M059J (cell line): ENCODE measurements around the gene OR10AD1. TPM values are rescaled to one million over a fixed set of nuclear protein-coding genes. Genes with fewer than 3 reads are reported as not detected.
"Not testable (repeated sequence)": the region's sequence is repeated elsewhere in the genome, so short reads cannot be mapped to it uniquely, and the experiment has no call there.

ENCODE experiments used
- DNase-seq: peaks from one replicate; pipeline ENCODE4 v3.0.0-alpha.2; 2012; ENCODE audit warnings: low read depth
- total RNA-seq: library from RNA; depleted of rRNA; stranded (reverse); fragments of >200 nt; shearing (Covaris generic); gene quantifications from 2 replicates; pipeline ENCODE4 v1.2.3, GENCODE V29; 2014; rRNA removed

The OR10AD1 gene
- total RNA-seq, 1 experiment from 2014 or later, result not detected

GRCh38 chr12:48160807-48161206 lies 42.3 kb downstream of the OR10AD1 start:
- DNase-seq, result no peak

GRCh38 chr12:48160046-48160445 lies 43.0 kb downstream of the OR10AD1 start:
- DNase-seq, result no peak

- no peak for DNase-seq
These were observed 45.2 kb downstream of the OR10AD1 start for GRCh38 chr12:48157889-48158370.

GRCh38 chr12:48157018-48157888 lies 45.8 kb downstream of the OR10AD1 start, which contains the start of gene ASB8:
TSS of gene ASB8 (minus strand) at chr12:48157515. CDS start at chr12:48153496, 4,019 bp downstream.
- DNase-seq, result peak; percentile 97

GRCh38 chr12:48156652-48157017 lies 46.5 kb downstream of the OR10AD1 start:
- no peak for DNase-seq

- DNase-seq, result not testable (repeated sequence)
These were observed 47.3 kb downstream of the OR10AD1 start for GRCh38 chr12:48155786-48156185.

Other genes with a start within 250 kb of the OR10AD1 start
- 282 and 530 TPM in 2 replicates for gene TMEM106C, start 239.7 kb downstream of the OR10AD1 start, total RNA-seq
- gene COL2A1, start 198.8 kb downstream of the OR10AD1 start, total RNA-seq, result 0.25 TPM in 1 of 2 replicates, not detected in the other
- gene SENP1, start 97.2 kb downstream of the OR10AD1 start, total RNA-seq, result 25.9 and 37.4 TPM in 2 replicates
- 23.0 and 38.8 TPM in 2 replicates for gene PFKM, start 83.9 kb downstream of the OR10AD1 start, total RNA-seq
- 23.9 and 43.6 TPM in 2 replicates for gene ASB8, start 45.8 kb downstream of the OR10AD1 start, total RNA-seq
- 0.12 TPM in 1 of 2 replicates, not detected in the other for gene CCDC184, start 19.6 kb downstream of the OR10AD1 start, total RNA-seq
- 3.9 and 7.8 TPM in 2 replicates for gene ZNF641, start 147.6 kb upstream of the OR10AD1 start, total RNA-seq